ENCODE data around the gene GPATCH2.

The GPATCH2 gene

GRCh38 chr1:217462159-217462558 is 168.7 kb downstream of the GPATCH2 start:
- no peak for DNase-seq
- TF ChIP-seq CTCF (IDR thresholded peaks at IDR 0.05): no peak
- Histone ChIP-seq H3K36me3 (peaks cover 0 to 14% (median 3%) of the 10 kb centered on the region in 3 donors), H3K4me3 (no peak overlapping the region), H3K4me1 (no peaks in the 10 kb centered on the region), H3K27me3 (no peaks in the 10 kb centered on the region), H3K9me3 (peaks cover 0 to 10% (median 0%) of the 10 kb centered on the region in 3 donors), H3K27ac (no peak overlapping the region)
- intact Hi-C loops (cut with DNase I; ENCODE audit: low total_unique reads): no loop called here

- H3K9me3 ChIP-seq: no peaks in the 10 kb centered on the region
- no peak overlapping the region for H3K4me3 ChIP-seq
These were observed 173.9 kb downstream of the GPATCH2 start for GRCh38 chr1:217457016-217457415.

GRCh38 chr1:217456261-217456660 is 174.6 kb downstream of the GPATCH2 start:
- no peak for TF ChIP-seq CTCF (IDR thresholded peaks at IDR 0.05)
- DNase-seq: no peak
- H3K36me3 ChIP-seq: no peaks in the 10 kb centered on the region
- H3K4me1 ChIP-seq: no peaks in the 10 kb centered on the region
- intact Hi-C loops (cut with DNase I; ENCODE audit: low total_unique reads): no loop called here
- H3K4me3 ChIP-seq: no peak overlapping the region
- H3K27ac ChIP-seq: no peak overlapping the region
- no peaks in the 10 kb centered on the region for H3K27me3 ChIP-seq
- no peaks in the 10 kb centered on the region for H3K9me3 ChIP-seq

More at GRCh38 chr1:217457016-217457415, 173.9 kb downstream of the GPATCH2 start:
- Histone ChIP-seq H3K4me1 (no peaks in the 10 kb centered on the region), H3K27ac (no peak overlapping the region), H3K36me3 (no peaks in the 10 kb centered on the region), H3K27me3 (no peaks in the 10 kb centered on the region)
- TF ChIP-seq CTCF (IDR thresholded peaks at IDR 0.05): no peak
- intact Hi-C loops (cut with DNase I; ENCODE audit: low total_unique reads): no loop called here
- no peak for DNase-seq

- H3K4me3 ChIP-seq: no peak overlapping the region
These were observed 177.1 kb downstream of the GPATCH2 start for GRCh38 chr1:217453816-217454215.

GRCh38 chr1:217449370-217449769 is 181.5 kb downstream of the GPATCH2 start:
- intact Hi-C loops (cut with DNase I; ENCODE audit: low total_unique reads): no loop called here
- no peak overlapping the region for H3K4me3 ChIP-seq
- no peaks in the 10 kb centered on the region for H3K27me3 ChIP-seq
- no peak for DNase-seq
- no peak for TF ChIP-seq CTCF (IDR thresholded peaks at IDR 0.05)
- peaks cover 8 to 27% (median 16%) of the 10 kb centered on the region in 3 donors for H3K36me3 ChIP-seq
- no peaks in the 10 kb centered on the region for H3K9me3 ChIP-seq
- no peak overlapping the region for H3K27ac ChIP-seq
- no peaks in the 10 kb centered on the region for H3K4me1 ChIP-seq

More at GRCh38 chr1:217453816-217454215, 177.1 kb downstream of the GPATCH2 start:
- H3K27ac ChIP-seq: no peak overlapping the region
- peaks cover 0 to 6% (median 5%) of the 10 kb centered on the region in 3 donors for H3K36me3 ChIP-seq
- H3K27me3 ChIP-seq: no peaks in the 10 kb centered on the region
- H3K4me1 ChIP-seq: no peaks in the 10 kb centered on the region
- H3K9me3 ChIP-seq: no peaks in the 10 kb centered on the region
- no peak for TF ChIP-seq CTCF (IDR thresholded peaks at IDR 0.05)
- DNase-seq: no peak
- intact Hi-C loops (cut with DNase I; ENCODE audit: low total_unique reads): no loop called here

GRCh38 chr1:217443845-217444244 is 187.0 kb downstream of the GPATCH2 start:
- H3K9me3 ChIP-seq: peaks cover 0 to 8% (median 0%) of the 10 kb centered on the region in 3 donors
- peaks cover 9 to 36% (median 27%) of the 10 kb centered on the region in 3 donors for H3K36me3 ChIP-seq
- H3K4me3 ChIP-seq: no peak overlapping the region
- no peaks in the 10 kb centered on the region for H3K27me3 ChIP-seq
- no peak overlapping the region for H3K27ac ChIP-seq
- no peaks in the 10 kb centered on the region for H3K4me1 ChIP-seq
- TF ChIP-seq CTCF (IDR thresholded peaks at IDR 0.05): no peak
- intact Hi-C loops (cut with DNase I; ENCODE audit: low total_unique reads): no loop called here
- no peak for DNase-seq
